ENCODE measurements around the gene PCGF3.
"Not testable (repeated sequence)": the region's sequence is repeated elsewhere in the genome, so short reads cannot be mapped to it uniquely, and the experiment has no call there.

PCGF3 gene

DNA sequence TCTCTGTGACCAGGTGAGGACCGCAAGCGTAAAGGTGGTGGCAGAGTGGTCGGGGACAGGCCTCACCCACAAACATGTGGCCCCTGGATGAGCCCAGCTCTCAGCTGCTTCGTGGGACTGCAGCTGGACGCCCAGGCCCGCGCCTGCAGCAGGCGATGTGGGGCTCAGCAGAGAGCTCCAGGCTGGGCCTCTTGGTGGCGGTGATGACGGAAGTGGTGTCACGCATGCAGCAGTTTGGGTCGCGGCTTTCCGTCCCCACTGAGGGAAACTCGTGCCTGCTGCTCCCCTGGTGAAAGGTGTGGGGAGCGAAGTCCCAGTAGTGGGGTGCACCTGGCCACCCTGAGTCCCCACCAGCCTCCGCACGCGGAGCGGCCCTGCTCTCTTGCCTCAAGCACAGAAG is 26.9 kb downstream of the PCGF3 start:
- no peak for DNase-seq (ENCODE audit: low read depth)
- no peak for TF ChIP-seq CTCF (IDR thresholded peaks at IDR 0.05; ENCODE audit: low read depth, low read length, missing control alignments)
- in situ Hi-C loops (cut with HindIII; ENCODE audit: low sequenced_read_pairs): no loop called here
- no peak overlapping the region for H3K4me3 ChIP-seq (ENCODE audit: low read depth, low read length)

GRCh38 chr4:732911-733630 is 27.4 kb downstream of the PCGF3 start:
- no peak for DNase-seq (ENCODE audit: low read depth)
- no peak for TF ChIP-seq CTCF (IDR thresholded peaks at IDR 0.05; ENCODE audit: low read depth, low read length, missing control alignments)
- no peak overlapping the region for H3K4me3 ChIP-seq (ENCODE audit: low read depth, low read length)
- in situ Hi-C loops (cut with HindIII; ENCODE audit: low sequenced_read_pairs): no loop called here

DNA sequence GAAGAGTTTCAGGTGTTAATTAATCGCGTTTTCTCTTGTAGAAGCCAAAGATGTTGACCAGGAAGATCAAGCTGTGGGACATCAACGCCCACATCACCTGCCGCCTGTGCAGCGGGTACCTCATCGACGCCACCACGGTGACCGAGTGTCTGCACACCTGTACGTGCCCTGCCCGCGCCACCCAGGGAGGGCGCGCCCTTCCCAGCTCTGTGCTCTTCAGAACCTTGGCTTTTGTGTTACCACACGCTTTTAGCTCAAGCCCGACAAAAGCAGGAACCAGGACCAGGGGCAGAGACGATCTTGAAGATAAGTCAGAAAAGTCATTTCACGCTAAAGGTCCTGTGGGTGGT is 28.0 kb downstream of the PCGF3 start:
- DNase-seq (ENCODE audit: low read depth): no peak
- in situ Hi-C loops (cut with HindIII; ENCODE audit: low sequenced_read_pairs): no loop called here
- no peak overlapping the region for H3K4me3 ChIP-seq (ENCODE audit: low read depth, low read length)
- TF ChIP-seq CTCF (IDR thresholded peaks at IDR 0.05; ENCODE audit: low read depth, low read length, missing control alignments): no peak

- no peak for DNase-seq (ENCODE audit: low read depth)
- H3K4me3 ChIP-seq (ENCODE audit: low read depth, low read length): no peak overlapping the region
- in situ Hi-C loops (cut with HindIII; ENCODE audit: low sequenced_read_pairs): no loop called here
- no peak for TF ChIP-seq CTCF (IDR thresholded peaks at IDR 0.05; ENCODE audit: low read depth, low read length, missing control alignments)
These were observed 28.4 kb downstream of the PCGF3 start for GRCh38 chr4:734075-734474.

- in situ Hi-C loops (cut with HindIII; ENCODE audit: low sequenced_read_pairs): no loop called here
- TF ChIP-seq CTCF (IDR thresholded peaks at IDR 0.05; ENCODE audit: low read depth, low read length, missing control alignments): no peak
- DNase-seq (ENCODE audit: low read depth): no peak
- no peak overlapping the region for H3K4me3 ChIP-seq (ENCODE audit: low read depth, low read length)
These were observed 29.3 kb downstream of the PCGF3 start for GRCh38 chr4:734951-735350.

GRCh38 chr4:735583-735982 is 30.0 kb downstream of the PCGF3 start:
- no peak overlapping the region for H3K4me3 ChIP-seq (ENCODE audit: low read depth, low read length)
- in situ Hi-C loops (cut with HindIII; ENCODE audit: low sequenced_read_pairs): no loop called here
- no peak for TF ChIP-seq CTCF (IDR thresholded peaks at IDR 0.05; ENCODE audit: low read depth, low read length, missing control alignments)
- no peak for DNase-seq (ENCODE audit: low read depth)

GRCh38 chr4:736561-736960 is 30.9 kb downstream of the PCGF3 start:
- DNase-seq (ENCODE audit: low read depth); H3K4me3 ChIP-seq (ENCODE audit: low read depth, low read length); in situ Hi-C loops (cut with HindIII; ENCODE audit: low sequenced_read_pairs): not testable (repeated sequence)

Data from astrocyte of the cerebellum (primary cell).